ENCODE measurements around the gene SUGCT.

SUGCT gene

DNA sequence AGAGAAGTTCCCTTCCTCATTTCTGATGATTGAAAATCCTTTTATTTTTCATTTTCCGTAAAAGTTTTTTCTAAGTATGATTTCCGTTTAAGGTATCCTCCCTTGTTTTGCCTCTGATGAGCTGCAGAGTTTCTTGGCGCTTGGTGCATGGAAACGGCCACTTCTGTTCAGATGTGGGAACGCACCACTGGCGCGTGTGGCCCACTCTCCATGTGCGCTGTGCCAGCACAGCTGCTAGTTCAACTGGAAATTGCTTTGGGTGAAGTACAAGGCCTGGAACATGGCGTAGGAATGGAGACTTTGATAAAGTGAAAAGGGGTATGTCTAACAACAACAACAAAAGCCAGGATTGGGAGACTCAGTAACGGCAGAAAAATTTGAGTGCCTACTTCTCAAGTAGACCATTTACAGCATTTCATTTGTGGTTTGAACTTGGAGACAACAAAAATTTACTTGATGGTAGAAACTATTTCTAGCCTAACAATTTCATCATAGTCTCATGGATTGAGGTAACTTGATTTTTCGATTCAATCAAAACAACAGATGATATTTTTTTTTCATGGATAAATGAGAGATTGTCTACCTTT, 364.2 kb downstream of the SUGCT start:
- TF ChIP-seq ZNF670 (tag by site-specific recombination; IDR thresholded peaks at IDR 0.05; ENCODE audit: low read depth) (no peak), GLIS1 (tag by site-specific recombination; IDR thresholded peaks at IDR 0.05) (no peak), ZNF157 (tag by site-specific recombination; IDR thresholded peaks at IDR 0.05) (no peak), ZIC2 (tag by site-specific recombination; IDR thresholded peaks at IDR 0.05) (no peak), ZNF362 (tag by site-specific recombination; IDR thresholded peaks at IDR 0.05) (no peak), ZNF132 (tag by site-specific recombination; IDR thresholded peaks at IDR 0.05; ENCODE audit: borderline replicate concordance) (no peak), ZNF596 (tag by site-specific recombination; IDR thresholded peaks at IDR 0.05) (no peak), ZNF366 (tag by site-specific recombination; conservative IDR thresholded peaks at IDR 0.05) (no peak)
- Histone ChIP-seq H3K4me1 (ENCODE audit: control insufficient read depth, insufficient read depth, low read length) (no peaks in the 10 kb centered on the region), H3K9me3 (ENCODE audit: control insufficient read depth, insufficient read depth, low read depth, low read length) (no peaks in the 10 kb centered on the region), H3K4me3 (ENCODE audit: low read depth, low read length) (no peak overlapping the region), H3K36me3 (ENCODE audit: control insufficient read depth in 2 of 2, insufficient read depth in 1 of 2, low read length in 2 of 2) (no peaks in the 10 kb centered on the region), H3K27ac (ENCODE audit: extremely low read depth, low read depth, low read length) (no peak overlapping the region)
- POLR2A ChIA-PET: no interaction called here
- CTCF ChIA-PET: no interaction called here

DNA sequence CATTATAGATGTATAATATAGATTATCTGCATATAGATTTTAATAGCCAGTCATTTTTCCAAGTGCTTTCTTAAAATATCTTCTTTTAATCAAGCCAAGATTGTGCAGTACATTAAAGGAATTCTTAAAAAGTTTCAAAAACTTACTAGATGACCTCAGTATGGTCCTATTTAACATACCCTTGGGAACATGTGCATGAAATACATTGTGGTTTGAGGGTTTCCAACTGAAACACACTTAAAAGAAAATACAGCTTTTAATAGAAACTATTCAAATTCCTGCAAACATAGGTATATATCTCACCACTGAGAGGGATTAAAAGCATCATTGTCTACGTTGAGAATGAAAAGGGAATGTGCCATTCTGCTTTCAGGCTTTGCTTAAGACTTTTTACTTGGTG, 364.9 kb downstream of the SUGCT start:
- Histone ChIP-seq H3K9me3 (ENCODE audit: control insufficient read depth, insufficient read depth, low read depth, low read length) (no peaks in the 10 kb centered on the region), H3K4me3 (ENCODE audit: low read depth, low read length) (no peak overlapping the region), H3K27ac (ENCODE audit: extremely low read depth, low read depth, low read length) (no peak overlapping the region), H3K4me1 (ENCODE audit: control insufficient read depth, insufficient read depth, low read length) (no peaks in the 10 kb centered on the region), H3K36me3 (ENCODE audit: control insufficient read depth in 2 of 2, insufficient read depth in 1 of 2, low read length in 2 of 2) (no peaks in the 10 kb centered on the region)
- ChIA-PET CTCF (no interaction called here), POLR2A (no interaction called here)
- no peak for TF ChIP-seq ZNF747 (tag by site-specific recombination; IDR thresholded peaks at IDR 0.05)
- TF ChIP-seq, protein P1, sequence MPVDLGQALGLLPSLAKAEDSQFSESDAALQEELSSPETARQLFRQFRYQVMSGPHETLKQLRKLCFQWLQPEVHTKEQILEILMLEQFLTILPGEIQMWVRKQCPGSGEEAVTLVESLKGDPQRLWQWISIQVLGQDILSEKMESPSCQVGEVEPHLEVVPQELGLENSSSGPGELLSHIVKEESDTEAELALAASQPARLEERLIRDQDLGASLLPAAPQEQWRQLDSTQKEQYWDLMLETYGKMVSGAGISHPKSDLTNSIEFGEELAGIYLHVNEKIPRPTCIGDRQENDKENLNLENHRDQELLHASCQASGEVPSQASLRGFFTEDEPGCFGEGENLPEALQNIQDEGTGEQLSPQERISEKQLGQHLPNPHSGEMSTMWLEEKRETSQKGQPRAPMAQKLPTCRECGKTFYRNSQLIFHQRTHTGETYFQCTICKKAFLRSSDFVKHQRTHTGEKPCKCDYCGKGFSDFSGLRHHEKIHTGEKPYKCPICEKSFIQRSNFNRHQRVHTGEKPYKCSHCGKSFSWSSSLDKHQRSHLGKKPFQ (tag by site-specific recombination; IDR thresholded peaks at IDR 0.05): no peak
- TF ChIP-seq ZNF132 (tag by site-specific recombination; IDR thresholded peaks at IDR 0.05; ENCODE audit: borderline replicate concordance): no peak
- TF ChIP-seq, protein P2, sequence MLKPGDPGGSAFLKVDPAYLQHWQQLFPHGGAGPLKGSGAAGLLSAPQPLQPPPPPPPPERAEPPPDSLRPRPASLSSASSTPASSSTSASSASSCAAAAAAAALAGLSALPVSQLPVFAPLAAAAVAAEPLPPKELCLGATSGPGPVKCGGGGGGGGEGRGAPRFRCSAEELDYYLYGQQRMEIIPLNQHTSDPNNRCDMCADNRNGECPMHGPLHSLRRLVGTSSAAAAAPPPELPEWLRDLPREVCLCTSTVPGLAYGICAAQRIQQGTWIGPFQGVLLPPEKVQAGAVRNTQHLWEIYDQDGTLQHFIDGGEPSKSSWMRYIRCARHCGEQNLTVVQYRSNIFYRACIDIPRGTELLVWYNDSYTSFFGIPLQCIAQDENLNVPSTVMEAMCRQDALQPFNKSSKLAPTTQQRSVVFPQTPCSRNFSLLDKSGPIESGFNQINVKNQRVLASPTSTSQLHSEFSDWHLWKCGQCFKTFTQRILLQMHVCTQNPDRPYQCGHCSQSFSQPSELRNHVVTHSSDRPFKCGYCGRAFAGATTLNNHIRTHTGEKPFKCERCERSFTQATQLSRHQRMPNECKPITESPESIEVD (tag by site-specific recombination; IDR thresholded peaks at IDR 0.05): no peak
- no peak for TF ChIP-seq ZNF785 (tag by site-specific recombination; IDR thresholded peaks at IDR 0.05)
- no peak for TF ChIP-seq ZNF26 (tag by site-specific recombination; IDR thresholded peaks at IDR 0.05)
- no peak for TF ChIP-seq ZNF544 (tag by site-specific recombination; IDR thresholded peaks at IDR 0.05)
- no peak for TF ChIP-seq ZNF670 (tag by site-specific recombination; IDR thresholded peaks at IDR 0.05; ENCODE audit: low read depth)
- TF ChIP-seq ZBTB21 (tag by site-specific recombination; IDR thresholded peaks at IDR 0.05): no peak
- TF ChIP-seq AEBP2 (tag by site-specific recombination; IDR thresholded peaks at IDR 0.05; ENCODE audit: borderline replicate concordance): no peak
- TF ChIP-seq HOXD13 (CRISPR knock-in tag; IDR thresholded peaks at IDR 0.05; ENCODE audit: borderline replicate concordance): no peak
- TF ChIP-seq, protein P3, sequence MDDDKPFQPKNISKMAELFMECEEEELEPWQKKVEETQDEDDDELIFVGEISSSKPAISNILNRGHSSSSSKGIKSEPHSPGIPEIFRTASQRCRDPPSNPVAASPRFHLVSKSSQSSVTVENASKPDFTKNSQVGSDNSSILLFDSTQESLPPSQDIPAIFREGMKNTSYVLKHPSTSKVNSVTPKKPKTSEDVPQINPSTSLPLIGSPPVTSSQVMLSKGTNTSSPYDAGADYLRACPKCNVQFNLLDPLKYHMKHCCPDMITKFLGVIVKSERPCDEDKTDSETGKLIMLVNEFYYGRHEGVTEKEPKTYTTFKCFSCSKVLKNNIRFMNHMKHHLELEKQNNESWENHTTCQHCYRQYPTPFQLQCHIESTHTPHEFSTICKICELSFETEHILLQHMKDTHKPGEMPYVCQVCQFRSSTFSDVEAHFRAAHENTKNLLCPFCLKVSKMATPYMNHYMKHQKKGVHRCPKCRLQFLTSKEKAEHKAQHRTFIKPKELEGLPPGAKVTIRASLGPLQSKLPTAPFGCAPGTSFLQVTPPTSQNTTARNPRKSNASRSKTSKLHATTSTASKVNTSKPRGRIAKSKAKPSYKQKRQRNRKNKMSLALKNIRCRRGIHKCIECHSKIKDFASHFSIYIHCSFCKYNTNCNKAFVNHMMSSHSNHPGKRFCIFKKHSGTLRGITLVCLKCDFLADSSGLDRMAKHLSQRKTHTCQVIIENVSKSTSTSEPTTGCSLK (tag by site-specific recombination; IDR thresholded peaks at IDR 0.05): no peak
- no peak for TF ChIP-seq ZNF704 (tag by site-specific recombination; IDR thresholded peaks at IDR 0.05)
- no peak for TF ChIP-seq BCL11B (tag by site-specific recombination; IDR thresholded peaks at IDR 0.05; ENCODE audit: low read depth)
- TF ChIP-seq ZXDB (tag by site-specific recombination; IDR thresholded peaks at IDR 0.05): no peak

Data from HEK293 (cell line).